Measurements from ENCODE around the gene KLF15.

The KLF15 gene

DNA sequence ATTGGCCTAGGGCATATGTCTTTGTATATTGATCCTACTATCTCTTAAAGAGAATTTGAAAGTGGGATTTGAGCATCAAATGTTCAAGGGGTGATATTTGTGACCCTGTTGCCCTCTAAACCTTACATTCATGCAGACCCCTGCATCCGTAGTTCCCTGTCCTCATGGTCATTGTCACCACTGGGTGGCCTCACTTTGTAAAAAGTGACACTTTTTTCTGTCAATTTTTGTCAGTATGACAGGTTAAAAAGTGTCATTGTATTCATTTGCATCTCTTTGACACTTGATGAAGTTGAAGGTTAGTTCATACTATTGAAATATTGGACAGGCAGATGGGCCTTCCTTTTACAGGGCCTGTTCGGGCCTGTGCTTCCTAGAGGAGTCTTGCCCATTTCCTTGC is 12.3 kb upstream of the KLF15 start:
- TF ChIP-seq, protein P1, sequence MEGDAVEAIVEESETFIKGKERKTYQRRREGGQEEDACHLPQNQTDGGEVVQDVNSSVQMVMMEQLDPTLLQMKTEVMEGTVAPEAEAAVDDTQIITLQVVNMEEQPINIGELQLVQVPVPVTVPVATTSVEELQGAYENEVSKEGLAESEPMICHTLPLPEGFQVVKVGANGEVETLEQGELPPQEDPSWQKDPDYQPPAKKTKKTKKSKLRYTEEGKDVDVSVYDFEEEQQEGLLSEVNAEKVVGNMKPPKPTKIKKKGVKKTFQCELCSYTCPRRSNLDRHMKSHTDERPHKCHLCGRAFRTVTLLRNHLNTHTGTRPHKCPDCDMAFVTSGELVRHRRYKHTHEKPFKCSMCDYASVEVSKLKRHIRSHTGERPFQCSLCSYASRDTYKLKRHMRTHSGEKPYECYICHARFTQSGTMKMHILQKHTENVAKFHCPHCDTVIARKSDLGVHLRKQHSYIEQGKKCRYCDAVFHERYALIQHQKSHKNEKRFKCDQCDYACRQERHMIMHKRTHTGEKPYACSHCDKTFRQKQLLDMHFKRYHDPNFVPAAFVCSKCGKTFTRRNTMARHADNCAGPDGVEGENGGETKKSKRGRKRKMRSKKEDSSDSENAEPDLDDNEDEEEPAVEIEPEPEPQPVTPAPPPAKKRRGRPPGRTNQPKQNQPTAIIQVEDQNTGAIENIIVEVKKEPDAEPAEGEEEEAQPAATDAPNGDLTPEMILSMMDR (conservative IDR thresholded peaks at IDR 0.05; ENCODE audit: low read length): no peak
- no peak overlapping the region for H3K4me3 ChIP-seq (ENCODE audit: low read length)
- no peak for DNase-seq (ENCODE audit: low read depth)

DNA sequence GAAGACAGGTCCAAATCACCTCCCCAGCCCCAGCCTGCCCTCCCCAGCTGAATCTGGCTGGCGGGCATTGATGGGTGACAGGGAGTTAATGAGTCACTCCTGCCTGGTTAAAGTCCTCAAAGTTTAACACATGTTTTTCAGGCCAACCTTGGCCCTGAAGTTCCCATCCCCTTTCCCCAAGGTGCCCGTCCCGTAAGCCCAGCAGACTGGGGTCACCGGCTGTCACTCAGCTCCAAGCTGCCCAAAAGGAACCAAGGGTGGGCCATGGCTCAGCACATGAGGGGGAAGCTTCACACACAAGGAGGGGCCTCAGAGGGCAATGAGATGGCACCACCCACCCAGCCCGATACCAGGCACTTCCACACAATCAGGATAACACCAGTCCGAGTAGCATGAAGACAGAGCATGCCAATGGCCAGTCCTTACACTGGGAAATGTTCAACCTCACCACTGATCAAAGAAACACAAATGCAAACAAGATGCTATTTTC is 10.2 kb upstream of the KLF15 start:
- H3K4me3 ChIP-seq (ENCODE audit: low read length): no peak overlapping the region
- TF ChIP-seq, protein P1 (conservative IDR thresholded peaks at IDR 0.05; ENCODE audit: low read length): no peak
- DNase-seq (ENCODE audit: low read depth): no peak

DNA sequence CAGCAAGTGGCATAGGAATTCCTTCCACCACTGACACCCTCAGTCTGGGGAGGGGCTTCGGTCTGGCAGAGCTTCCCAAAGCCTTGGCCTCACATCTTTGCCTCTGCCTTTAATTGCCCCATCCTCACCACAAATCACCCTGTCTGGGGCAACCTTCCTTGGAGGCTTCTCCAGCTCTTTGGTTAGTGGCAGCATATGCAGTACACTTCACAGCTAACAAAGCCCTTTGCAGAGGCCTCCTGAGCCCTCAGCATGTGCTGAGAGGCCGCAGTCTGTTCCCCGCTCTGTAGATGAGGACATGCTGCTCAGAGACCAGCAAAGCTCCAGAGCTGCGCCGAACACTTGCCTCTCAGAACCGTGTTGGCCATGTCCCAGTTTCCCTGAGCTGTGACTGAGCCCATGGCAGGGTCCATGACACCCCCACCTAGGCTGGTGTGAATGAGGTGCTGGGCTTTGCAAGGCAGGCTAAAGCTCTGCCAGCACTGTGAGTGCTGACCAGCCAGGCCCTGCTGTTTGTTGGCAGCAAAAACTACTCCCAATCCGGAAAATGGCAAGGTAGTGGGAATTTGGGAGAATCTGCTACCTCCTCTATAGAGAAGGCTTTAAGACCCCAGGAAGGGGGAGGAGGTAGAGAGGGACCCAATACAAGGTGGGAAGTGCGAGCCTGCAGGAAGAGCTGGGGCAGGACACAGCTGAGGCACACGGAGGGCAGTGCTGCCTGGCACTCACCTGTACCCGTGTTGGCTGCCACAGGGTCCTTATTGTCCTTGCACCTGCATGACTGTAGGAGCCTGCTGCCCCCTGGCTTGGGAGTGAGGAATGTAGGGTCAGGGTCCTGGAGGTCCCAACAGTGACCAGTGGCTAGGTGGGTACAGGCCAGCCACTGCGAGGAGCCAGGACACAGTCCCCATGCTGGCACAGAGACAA is 8.4 kb upstream of the KLF15 start:
- DNase-seq (ENCODE audit: low read depth): no peak
- TF ChIP-seq, protein P1 (conservative IDR thresholded peaks at IDR 0.05; ENCODE audit: low read length): no peak
- no peak overlapping the region for H3K4me3 ChIP-seq (ENCODE audit: low read length)

DNA sequence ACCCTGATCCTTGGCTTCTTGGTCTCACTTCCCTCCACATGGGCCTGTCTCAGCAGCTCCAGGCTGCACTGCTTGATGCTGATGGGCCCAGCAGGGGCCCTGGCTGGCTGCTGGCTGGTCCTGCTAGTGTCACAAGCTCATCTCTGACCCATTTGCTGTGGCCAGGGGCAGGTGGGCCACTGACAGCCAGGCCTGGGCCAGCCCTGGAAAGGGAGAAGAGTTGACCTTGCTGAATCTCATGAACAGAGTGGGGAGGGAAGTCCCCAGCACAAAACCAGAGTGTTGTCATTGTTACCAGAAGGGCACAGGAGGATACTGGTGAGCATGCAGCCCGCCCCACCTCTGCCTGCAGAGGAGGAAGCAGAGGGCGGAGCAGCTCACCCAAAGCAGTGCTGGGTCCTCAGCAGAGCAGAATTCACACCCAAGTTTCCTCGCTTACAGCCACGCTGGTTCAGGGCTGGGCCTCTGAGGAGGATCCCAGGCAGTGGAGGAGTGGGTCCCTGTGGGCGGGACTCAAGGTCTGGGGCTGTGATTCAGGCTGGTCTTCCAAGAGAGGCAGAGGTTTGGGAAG is 7.6 kb upstream of the KLF15 start:
- TF ChIP-seq, protein P1 (conservative IDR thresholded peaks at IDR 0.05; ENCODE audit: low read length): no peak
- no peak overlapping the region for H3K4me3 ChIP-seq (ENCODE audit: low read length)
- DNase-seq (ENCODE audit: low read depth): no peak

DNA sequence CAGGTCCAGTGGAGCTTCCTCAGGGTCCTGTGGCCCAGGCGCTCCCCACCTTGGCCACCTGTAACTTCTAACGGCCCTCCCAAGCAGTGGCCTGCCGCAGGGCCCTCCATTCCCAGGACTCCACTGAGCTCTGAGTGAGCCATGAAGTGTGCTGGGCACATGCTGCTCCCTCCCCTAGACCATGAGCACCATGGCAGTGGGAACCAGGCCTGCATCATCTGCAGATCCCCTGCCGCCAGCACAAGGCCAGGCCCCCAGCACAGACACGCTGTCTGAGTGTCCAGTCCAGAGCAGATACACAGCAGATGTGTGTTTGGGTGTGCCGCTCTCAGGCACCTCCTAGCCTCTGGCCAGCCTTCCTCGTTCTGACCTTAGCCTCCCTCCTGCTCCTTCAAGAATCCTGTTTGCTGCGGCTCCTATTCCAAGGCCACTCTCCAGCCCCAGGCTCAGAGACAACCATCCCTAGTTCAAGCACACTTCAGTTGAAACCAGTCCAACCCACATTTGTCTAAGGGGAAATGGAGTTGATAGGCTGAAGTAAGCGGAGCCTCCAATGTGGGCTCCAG is 7.0 kb upstream of the KLF15 start:
- TF ChIP-seq, protein P1 (conservative IDR thresholded peaks at IDR 0.05; ENCODE audit: low read length): no peak
- no peak for DNase-seq (ENCODE audit: low read depth)
- no peak overlapping the region for H3K4me3 ChIP-seq (ENCODE audit: low read length)

DNA sequence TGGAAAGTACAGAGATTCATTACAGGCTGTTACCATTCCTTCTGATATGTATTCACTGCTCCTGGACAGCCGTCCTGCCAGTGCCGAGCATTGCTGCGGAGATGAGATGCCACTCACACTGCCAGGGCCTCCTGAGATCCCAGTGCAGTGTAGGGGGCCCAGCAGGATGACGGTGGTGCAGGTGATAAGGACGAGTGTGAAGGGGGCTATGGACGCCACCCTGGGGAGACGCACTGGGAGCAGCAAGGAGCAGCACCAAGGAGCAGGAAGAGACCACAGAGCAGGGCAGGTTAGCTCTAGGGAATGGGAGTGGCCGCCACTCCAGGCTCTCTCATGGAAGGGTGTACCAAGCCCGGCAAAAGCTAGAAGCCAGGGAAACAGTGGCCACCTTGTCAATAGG is 4.0 kb upstream of the KLF15 start:
- H3K4me3 ChIP-seq (ENCODE audit: low read length): no peak overlapping the region
- no peak for DNase-seq (ENCODE audit: low read depth)
- TF ChIP-seq, protein P1 (conservative IDR thresholded peaks at IDR 0.05; ENCODE audit: low read length): no peak

All from AG10803 (cell line).